HEK293 (cell line): ENCODE data around the gene MRPS14.

Experiments used
- GLI2 ChIP-seq: fragments of 450-650 bp; formaldehyde crosslinking; IDR thresholded peaks from 2 replicates; pipeline ENCODE4; 2017; ENCODE audit warnings: missing biosample characterization, missing genetic modification characterization, low read depth, borderline replicate concordance
- GLIS1 ChIP-seq: fragments of 450-650 bp; formaldehyde crosslinking; IDR thresholded peaks from 2 replicates; pipeline ENCODE4 v1.5.1; 2016; ENCODE audit warnings: missing biosample characterization, missing genetic modification characterization
- KLF7 ChIP-seq: fragments of 450-650 bp; formaldehyde crosslinking; IDR thresholded peaks from 2 replicates; pipeline ENCODE4 v1.5.1; 2016; ENCODE audit warnings: missing biosample characterization, missing genetic modification characterization, borderline replicate concordance
- KLF9 ChIP-seq: fragments of 450-650 bp; formaldehyde crosslinking; IDR thresholded peaks from 2 replicates; pipeline ENCODE4 v1.5.1; 2016; ENCODE audit warnings: missing biosample characterization, missing genetic modification characterization, low read depth
- MEIS1 ChIP-seq: sonication (generic); formaldehyde crosslinking; IDR thresholded peaks from 2 replicates; pipeline ENCODE4 v1.8.1; 2022; ENCODE audit warnings: missing genetic modification reagents, mild to moderate bottlenecking, borderline replicate concordance
- PRDM1 ChIP-seq: fragments of 450-650 bp; formaldehyde crosslinking; IDR thresholded peaks from 2 replicates; pipeline ENCODE4; 2016; ENCODE audit warnings: missing biosample characterization, missing genetic modification characterization
- ZNF112 ChIP-seq: fragments of 450-650 bp; formaldehyde crosslinking; IDR thresholded peaks from 2 replicates; pipeline ENCODE4 v1.5.0; 2017; ENCODE audit warnings: missing biosample characterization, missing genetic modification characterization
- ZNF132 ChIP-seq: fragments of 450-650 bp; formaldehyde crosslinking; IDR thresholded peaks from 2 replicates; pipeline ENCODE4 v1.5.1; 2017; ENCODE audit warnings: missing biosample characterization, missing genetic modification characterization, borderline replicate concordance
- ZNF2 ChIP-seq: fragments of 450-650 bp; formaldehyde crosslinking; IDR thresholded peaks from 2 replicates; pipeline ENCODE4 v1.5.1; 2016; ENCODE audit warnings: missing biosample characterization, missing genetic modification characterization
- ZNF23 ChIP-seq: fragments of 450-650 bp; formaldehyde crosslinking; IDR thresholded peaks from 2 replicates; pipeline ENCODE4 v1.5.1; 2016; ENCODE audit warnings: missing biosample characterization, missing genetic modification characterization, borderline replicate concordance
- ZNF266 ChIP-seq: fragments of 450-650 bp; formaldehyde crosslinking; IDR thresholded peaks from 2 replicates; pipeline ENCODE4 v1.5.1; 2016; ENCODE audit warnings: missing biosample characterization, missing genetic modification characterization, low read depth
- ZNF48 ChIP-seq: fragments of 450-650 bp; formaldehyde crosslinking; IDR thresholded peaks from 2 replicates; pipeline ENCODE4 v1.5.1; 2016; ENCODE audit warnings: missing biosample characterization, missing genetic modification characterization
- ZNF501 ChIP-seq: fragments of 450-650 bp; formaldehyde crosslinking; IDR thresholded peaks from 2 replicates; pipeline ENCODE4 v1.5.1; 2016; ENCODE audit warnings: missing biosample characterization, missing genetic modification characterization
- ZNF548 ChIP-seq: fragments of 450-650 bp; formaldehyde crosslinking; IDR thresholded peaks from 2 replicates; pipeline ENCODE4 v1.5.1; 2016; ENCODE audit warnings: missing biosample characterization, missing genetic modification characterization
- ZNF555 ChIP-seq: fragments of 450-650 bp; formaldehyde crosslinking; conservative IDR thresholded peaks from 2 replicates; pipeline ENCODE4 v1.5.1; 2017; ENCODE audit warnings: missing biosample characterization, mild to moderate bottlenecking, missing genetic modification characterization, inconsistent platforms
- ZNF600 ChIP-seq: fragments of 450-650 bp; formaldehyde crosslinking; IDR thresholded peaks from 2 replicates; pipeline ENCODE4 v1.5.1; 2016; ENCODE audit warnings: missing biosample characterization, missing genetic modification characterization
- ZNF664 ChIP-seq: fragments of 450-650 bp; formaldehyde crosslinking; IDR thresholded peaks from 2 replicates; pipeline ENCODE4 v1.5.1; 2016; ENCODE audit warnings: missing biosample characterization, missing genetic modification characterization
- ZNF677 ChIP-seq: fragments of 450-650 bp; IDR thresholded peaks from 2 replicates; pipeline ENCODE4 v1.5.0; 2018; ENCODE audit warnings: missing biosample characterization, mild to moderate bottlenecking, missing genetic modification characterization, moderate library complexity
- ZNF707 ChIP-seq: fragments of 450-650 bp; formaldehyde crosslinking; IDR thresholded peaks from 2 replicates; pipeline ENCODE4 v1.5.1; 2016; ENCODE audit warnings: missing biosample characterization, missing genetic modification characterization
- ZNF76 ChIP-seq: fragments of 450-650 bp; formaldehyde crosslinking; IDR thresholded peaks from 2 replicates; pipeline ENCODE4; 2016; ENCODE audit warnings: low read depth, missing biosample characterization, missing genetic modification characterization, borderline replicate concordance
- ZXDB ChIP-seq: fragments of 450-650 bp; formaldehyde crosslinking; IDR thresholded peaks from 2 replicates; pipeline ENCODE4 v1.5.1; 2016; ENCODE audit warnings: missing biosample characterization, missing genetic modification characterization
- TF ChIP-seq, protein P1 (sequence below): fragments of 450-650 bp; formaldehyde crosslinking; IDR thresholded peaks from 2 replicates; pipeline ENCODE4 v1.5.1; 2016; ENCODE audit warnings: missing biosample characterization, missing genetic modification characterization
- TF ChIP-seq, protein P2 (sequence below): fragments of 450-650 bp; formaldehyde crosslinking; IDR thresholded peaks from 2 replicates; pipeline ENCODE4 v1.5.1; 2016; ENCODE audit warnings: missing biosample characterization, missing genetic modification characterization
- TF ChIP-seq, protein P3 (sequence below): fragments of 450-650 bp; formaldehyde crosslinking; IDR thresholded peaks from 2 replicates; pipeline ENCODE4 v1.5.1; 2017; ENCODE audit warnings: missing biosample characterization, missing genetic modification characterization
- TF ChIP-seq, protein P4 (sequence below): fragments of 450-650 bp; formaldehyde crosslinking; IDR thresholded peaks from 2 replicates; pipeline ENCODE4 v1.5.1; 2016; ENCODE audit warnings: missing biosample characterization, missing genetic modification characterization
- TF ChIP-seq, protein P5 (sequence below): fragments of 450-650 bp; formaldehyde crosslinking; IDR thresholded peaks from 2 replicates; pipeline ENCODE4 v1.5.1; 2016; ENCODE audit warnings: missing biosample characterization, missing genetic modification characterization
- TF ChIP-seq, protein P6 (sequence below): fragments of 450-650 bp; formaldehyde crosslinking; IDR thresholded peaks from 2 replicates; pipeline ENCODE4 v1.5.1; 2016; ENCODE audit warnings: missing biosample characterization, missing genetic modification characterization, borderline replicate concordance

The MRPS14 gene

DNA sequence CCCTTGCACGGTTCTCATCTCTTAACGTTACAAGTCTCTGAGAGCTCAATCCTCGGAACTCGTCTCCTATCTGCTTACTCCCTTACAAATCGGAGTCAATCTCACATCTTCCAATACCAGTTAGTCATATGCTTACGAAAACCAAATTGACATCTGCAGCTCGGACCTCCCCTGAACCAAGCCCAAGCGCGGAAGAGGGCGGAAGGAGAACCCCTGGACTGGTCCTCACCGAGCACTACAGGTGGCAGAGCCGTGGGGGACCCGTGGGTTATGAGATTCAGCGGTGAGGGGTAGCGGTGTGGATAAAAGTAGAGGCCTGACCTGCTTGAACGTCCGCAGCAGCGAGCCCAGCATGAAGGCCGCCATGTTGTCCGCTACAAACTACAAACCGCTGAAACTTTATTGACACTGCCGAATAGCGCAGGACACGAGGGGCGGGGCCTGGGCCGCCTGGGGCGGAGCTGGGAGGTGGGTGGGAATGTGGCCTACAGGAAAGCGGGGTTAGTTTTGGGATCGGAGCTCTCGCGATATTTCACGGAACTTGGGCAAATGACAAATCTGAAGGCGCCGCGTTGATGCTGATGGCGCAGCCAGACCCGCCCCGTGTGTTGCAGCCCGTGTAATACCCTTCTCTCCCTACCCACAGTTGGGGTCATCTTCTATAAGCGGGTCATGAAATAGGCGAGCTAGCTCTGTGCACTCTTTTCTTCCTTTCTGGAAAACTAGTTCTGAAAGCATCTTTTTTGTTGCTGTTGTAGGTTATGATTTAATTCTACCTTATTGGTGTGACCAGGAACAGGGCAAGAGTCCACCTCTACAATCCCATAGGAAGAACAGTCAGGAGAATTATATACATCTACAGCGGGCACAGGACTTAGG is at the start of gene MRPS14 (continued):
- TF ChIP-seq, protein P1, sequence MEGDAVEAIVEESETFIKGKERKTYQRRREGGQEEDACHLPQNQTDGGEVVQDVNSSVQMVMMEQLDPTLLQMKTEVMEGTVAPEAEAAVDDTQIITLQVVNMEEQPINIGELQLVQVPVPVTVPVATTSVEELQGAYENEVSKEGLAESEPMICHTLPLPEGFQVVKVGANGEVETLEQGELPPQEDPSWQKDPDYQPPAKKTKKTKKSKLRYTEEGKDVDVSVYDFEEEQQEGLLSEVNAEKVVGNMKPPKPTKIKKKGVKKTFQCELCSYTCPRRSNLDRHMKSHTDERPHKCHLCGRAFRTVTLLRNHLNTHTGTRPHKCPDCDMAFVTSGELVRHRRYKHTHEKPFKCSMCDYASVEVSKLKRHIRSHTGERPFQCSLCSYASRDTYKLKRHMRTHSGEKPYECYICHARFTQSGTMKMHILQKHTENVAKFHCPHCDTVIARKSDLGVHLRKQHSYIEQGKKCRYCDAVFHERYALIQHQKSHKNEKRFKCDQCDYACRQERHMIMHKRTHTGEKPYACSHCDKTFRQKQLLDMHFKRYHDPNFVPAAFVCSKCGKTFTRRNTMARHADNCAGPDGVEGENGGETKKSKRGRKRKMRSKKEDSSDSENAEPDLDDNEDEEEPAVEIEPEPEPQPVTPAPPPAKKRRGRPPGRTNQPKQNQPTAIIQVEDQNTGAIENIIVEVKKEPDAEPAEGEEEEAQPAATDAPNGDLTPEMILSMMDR (tag by site-specific recombination) = no peak
- TF ChIP-seq, protein P2, sequence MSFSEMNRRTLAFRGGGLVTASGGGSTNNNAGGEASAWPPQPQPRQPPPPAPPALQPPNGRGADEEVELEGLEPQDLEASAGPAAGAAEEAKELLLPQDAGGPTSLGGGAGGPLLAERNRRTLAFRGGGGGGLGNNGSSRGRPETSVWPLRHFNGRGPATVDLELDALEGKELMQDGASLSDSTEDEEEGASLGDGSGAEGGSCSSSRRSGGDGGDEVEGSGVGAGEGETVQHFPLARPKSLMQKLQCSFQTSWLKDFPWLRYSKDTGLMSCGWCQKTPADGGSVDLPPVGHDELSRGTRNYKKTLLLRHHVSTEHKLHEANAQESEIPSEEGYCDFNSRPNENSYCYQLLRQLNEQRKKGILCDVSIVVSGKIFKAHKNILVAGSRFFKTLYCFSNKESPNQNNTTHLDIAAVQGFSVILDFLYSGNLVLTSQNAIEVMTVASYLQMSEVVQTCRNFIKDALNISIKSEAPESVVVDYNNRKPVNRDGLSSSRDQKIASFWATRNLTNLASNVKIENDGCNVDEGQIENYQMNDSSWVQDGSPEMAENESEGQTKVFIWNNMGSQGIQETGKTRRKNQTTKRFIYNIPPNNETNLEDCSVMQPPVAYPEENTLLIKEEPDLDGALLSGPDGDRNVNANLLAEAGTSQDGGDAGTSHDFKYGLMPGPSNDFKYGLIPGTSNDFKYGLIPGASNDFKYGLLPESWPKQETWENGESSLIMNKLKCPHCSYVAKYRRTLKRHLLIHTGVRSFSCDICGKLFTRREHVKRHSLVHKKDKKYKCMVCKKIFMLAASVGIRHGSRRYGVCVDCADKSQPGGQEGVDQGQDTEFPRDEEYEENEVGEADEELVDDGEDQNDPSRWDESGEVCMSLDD (tag by site-specific recombination) = no peak
- TF ChIP-seq ZNF2 (peak; percentile 93), PRDM1 (tag by site-specific recombination) (no peak), ZNF548 (tag by site-specific recombination) (no peak), ZNF76 (tag by site-specific recombination) (peak; percentile 81), ZNF555 (tag by site-specific recombination) (no peak), ZXDB (peak; percentile 92), ZNF600 (tag by site-specific recombination) (peak; percentile 65), ZNF132 (no peak), ZNF112 (tag by site-specific recombination) (no peak), KLF7 (tag by site-specific recombination) (peak; percentile 66; the same call in 1 of the 2 replicates), GLIS1 (tag by site-specific recombination) (peak; percentile 81), ZNF48 (tag by site-specific recombination) (no peak), ZNF664 (peak; percentile 54; the same call in 1 of the 2 replicates), ZNF266 (tag by site-specific recombination) (no peak), MEIS1 (CRISPR knock-in tag) (no peak), KLF9 (tag by site-specific recombination) (peak; percentile 76), ZNF501 (peak; percentile 95; the same call in 1 of the 2 replicates), ZNF677 (no peak), ZNF23 (no peak), ZNF707 (no peak), GLI2 (tag by site-specific recombination) (no peak; the same call in 1 of the 2 replicates)
- TF ChIP-seq, protein P3, sequence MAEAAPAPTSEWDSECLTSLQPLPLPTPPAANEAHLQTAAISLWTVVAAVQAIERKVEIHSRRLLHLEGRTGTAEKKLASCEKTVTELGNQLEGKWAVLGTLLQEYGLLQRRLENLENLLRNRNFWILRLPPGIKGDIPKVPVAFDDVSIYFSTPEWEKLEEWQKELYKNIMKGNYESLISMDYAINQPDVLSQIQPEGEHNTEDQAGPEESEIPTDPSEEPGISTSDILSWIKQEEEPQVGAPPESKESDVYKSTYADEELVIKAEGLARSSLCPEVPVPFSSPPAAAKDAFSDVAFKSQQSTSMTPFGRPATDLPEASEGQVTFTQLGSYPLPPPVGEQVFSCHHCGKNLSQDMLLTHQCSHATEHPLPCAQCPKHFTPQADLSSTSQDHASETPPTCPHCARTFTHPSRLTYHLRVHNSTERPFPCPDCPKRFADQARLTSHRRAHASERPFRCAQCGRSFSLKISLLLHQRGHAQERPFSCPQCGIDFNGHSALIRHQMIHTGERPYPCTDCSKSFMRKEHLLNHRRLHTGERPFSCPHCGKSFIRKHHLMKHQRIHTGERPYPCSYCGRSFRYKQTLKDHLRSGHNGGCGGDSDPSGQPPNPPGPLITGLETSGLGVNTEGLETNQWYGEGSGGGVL (tag by site-specific recombination) = no peak
- TF ChIP-seq, protein P4, sequence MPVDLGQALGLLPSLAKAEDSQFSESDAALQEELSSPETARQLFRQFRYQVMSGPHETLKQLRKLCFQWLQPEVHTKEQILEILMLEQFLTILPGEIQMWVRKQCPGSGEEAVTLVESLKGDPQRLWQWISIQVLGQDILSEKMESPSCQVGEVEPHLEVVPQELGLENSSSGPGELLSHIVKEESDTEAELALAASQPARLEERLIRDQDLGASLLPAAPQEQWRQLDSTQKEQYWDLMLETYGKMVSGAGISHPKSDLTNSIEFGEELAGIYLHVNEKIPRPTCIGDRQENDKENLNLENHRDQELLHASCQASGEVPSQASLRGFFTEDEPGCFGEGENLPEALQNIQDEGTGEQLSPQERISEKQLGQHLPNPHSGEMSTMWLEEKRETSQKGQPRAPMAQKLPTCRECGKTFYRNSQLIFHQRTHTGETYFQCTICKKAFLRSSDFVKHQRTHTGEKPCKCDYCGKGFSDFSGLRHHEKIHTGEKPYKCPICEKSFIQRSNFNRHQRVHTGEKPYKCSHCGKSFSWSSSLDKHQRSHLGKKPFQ (tag by site-specific recombination) = no peak
- TF ChIP-seq, protein P5, sequence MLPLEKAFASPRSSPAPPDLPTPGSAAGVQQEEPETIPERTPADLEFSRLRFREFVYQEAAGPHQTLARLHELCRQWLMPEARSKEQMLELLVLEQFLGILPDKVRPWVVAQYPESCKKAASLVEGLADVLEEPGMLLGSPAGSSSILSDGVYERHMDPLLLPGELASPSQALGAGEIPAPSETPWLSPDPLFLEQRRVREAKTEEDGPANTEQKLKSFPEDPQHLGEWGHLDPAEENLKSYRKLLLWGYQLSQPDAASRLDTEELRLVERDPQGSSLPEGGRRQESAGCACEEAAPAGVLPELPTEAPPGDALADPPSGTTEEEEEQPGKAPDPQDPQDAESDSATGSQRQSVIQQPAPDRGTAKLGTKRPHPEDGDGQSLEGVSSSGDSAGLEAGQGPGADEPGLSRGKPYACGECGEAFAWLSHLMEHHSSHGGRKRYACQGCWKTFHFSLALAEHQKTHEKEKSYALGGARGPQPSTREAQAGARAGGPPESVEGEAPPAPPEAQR (tag by site-specific recombination) = no peak
- TF ChIP-seq, protein P6, sequence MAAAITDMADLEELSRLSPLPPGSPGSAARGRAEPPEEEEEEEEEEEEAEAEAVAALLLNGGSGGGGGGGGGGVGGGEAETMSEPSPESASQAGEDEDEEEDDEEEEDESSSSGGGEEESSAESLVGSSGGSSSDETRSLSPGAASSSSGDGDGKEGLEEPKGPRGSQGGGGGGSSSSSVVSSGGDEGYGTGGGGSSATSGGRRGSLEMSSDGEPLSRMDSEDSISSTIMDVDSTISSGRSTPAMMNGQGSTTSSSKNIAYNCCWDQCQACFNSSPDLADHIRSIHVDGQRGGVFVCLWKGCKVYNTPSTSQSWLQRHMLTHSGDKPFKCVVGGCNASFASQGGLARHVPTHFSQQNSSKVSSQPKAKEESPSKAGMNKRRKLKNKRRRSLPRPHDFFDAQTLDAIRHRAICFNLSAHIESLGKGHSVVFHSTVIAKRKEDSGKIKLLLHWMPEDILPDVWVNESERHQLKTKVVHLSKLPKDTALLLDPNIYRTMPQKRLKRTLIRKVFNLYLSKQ (tag by site-specific recombination) = no peak
